A673 (cell line): Measurements from ENCODE around the gene PFDN2. TPM values are rescaled to one million over a fixed set of nuclear protein-coding genes. Genes with fewer than 3 reads are reported as not detected.
A peak's percentile ranks its signal among the peaks of the same experiment; 100 is the strongest.

Experiments used
- BruUV-seq: library from RNA; stranded (reverse); fragments of 400-500 nt; replicated peaks from 2 replicates; lab custom pipeline; 2021; lab: Mats Ljungman, UMichigan
- CTCF ChIA-PET: fragments of 300-600 bp; sonication (Branson Sonifier 250); formaldehyde crosslinking; loops from one replicate; lab custom pipeline; 2022; ENCODE audit warnings: antibody characterized with exemption; lab: Charles Lee
- POLR2A ChIA-PET: fragments of 300-600 bp; sonication (Branson Sonifier 250); formaldehyde crosslinking; loops from one replicate; lab custom pipeline; 2022; ENCODE audit warnings: antibody characterized with exemption; ENCODE audit not compliant: low non-redundant PET; lab: Charles Lee
- DNase-seq: peaks from one replicate; pipeline ENCODE4 v3.0.0-alpha.2; 2015; ENCODE audit warnings: low spot score
- H3K27ac ChIP-seq: fragments of 200-600 bp; sonication (generic); 2 replicates; pipeline ENCODE4 v1.5.1; 2016; ENCODE audit warnings: mixed run types, low read depth, mild to moderate bottlenecking, mixed read lengths, antibody characterized with exemption, low read length; ENCODE audit not compliant: poor library complexity, severe bottlenecking
- H3K27me3 ChIP-seq: fragments of 200-600 bp; sonication (generic); replicated peaks from 2 replicates; pipeline ENCODE4 v1.6.1; 2017; ENCODE audit warnings: mixed run types, low read depth, mild to moderate bottlenecking, mixed read lengths, antibody characterized with exemption, low read length; ENCODE audit not compliant: insufficient read depth, poor library complexity
- H3K36me3 ChIP-seq: fragments of 200-600 bp; sonication (generic); 2 replicates; pipeline ENCODE4 v1.6.1; 2016; ENCODE audit warnings: mixed run types, mild to moderate bottlenecking, mixed read lengths, antibody characterized with exemption, low read length; ENCODE audit not compliant: insufficient read depth, poor library complexity, severe bottlenecking
- H3K4me1 ChIP-seq: fragments of 200-600 bp; sonication (generic); 2 replicates; pipeline ENCODE4 v1.6.1; 2017; ENCODE audit warnings: mixed run types, mild to moderate bottlenecking, mixed read lengths, antibody characterized with exemption, low read length; ENCODE audit not compliant: insufficient read depth, poor library complexity, severe bottlenecking
- H3K4me3 ChIP-seq: fragments of 200-600 bp; sonication (generic); 2 replicates; pipeline ENCODE4 v1.5.1; 2016; ENCODE audit warnings: low read depth, mixed run types, mild to moderate bottlenecking, mixed read lengths, low read length; ENCODE audit not compliant: poor library complexity, severe bottlenecking
- H3K9me3 ChIP-seq: fragments of 200-600 bp; sonication (generic); 2 replicates; pipeline ENCODE4 v1.6.1; 2016; ENCODE audit warnings: mixed run types, low read depth, mild to moderate bottlenecking, mixed read lengths, antibody characterized with exemption, low read length; ENCODE audit not compliant: poor library complexity, severe bottlenecking
- CTCF ChIP-seq: fragments of 300-800, 200-600 bp; sonication (generic); conservative IDR thresholded peaks from 2 replicates; pipeline ENCODE4 v1.5.1; 2017; ENCODE audit warnings: low read depth, mild to moderate bottlenecking, antibody characterized with exemption, low read length, moderate library complexity, mixed read lengths
- EZH2 ChIP-seq: fragments of 200-600 bp; sonication (generic); IDR thresholded peaks from 2 replicates; pipeline ENCODE4 v1.6.1; 2017; ENCODE audit warnings: borderline replicate concordance, low read depth, mild to moderate bottlenecking, mixed read lengths, antibody characterized with exemption, low read length; ENCODE audit not compliant: poor library complexity, severe bottlenecking
- intact Hi-C: fragments of 100-400 bp; cut with micrococcal nuclease; formaldehyde crosslinking; loops from one replicate; pipeline ENCODE4 v1.10.0; 2022; ENCODE audit not compliant: unreplicated experiment
- total RNA-seq: library from RNA; stranded (reverse); gene quantifications from 2 replicates; pipeline ENCODE4 v1.2.3, GENCODE V29; 2021

The PFDN2 gene
- total RNA-seq, 1 experiment from 2014 or later = 131 TPM

GRCh38 chr1:161059293-161059692 is 58.5 kb downstream of the PFDN2 start:
- Histone ChIP-seq H3K9me3 (no peaks in the 10 kb centered on the region), H3K36me3 (no peaks in the 10 kb centered on the region), H3K27ac (no peak overlapping the region), H3K27me3 (peaks cover 4% of the 10 kb centered on the region), H3K4me3 (no peak overlapping the region), H3K4me1 (no peaks in the 10 kb centered on the region)
- TF ChIP-seq EZH2 = no peak
- no peak for TF ChIP-seq CTCF
- no TSS peak for BruUV-seq
- ChIA-PET POLR2A (interaction anchor here (0.6 kb wide), 1 partner anchor 156 kb away, joined by 3 read pairs; no protein-coding TSS in a partner anchor), CTCF (no interaction called here)
- DNase-seq = no peak
- intact Hi-C loops = no loop called here

- ChIA-PET POLR2A (no interaction called here), CTCF (no interaction called here)
- no TSS peak for BruUV-seq
- TF ChIP-seq CTCF (peak; percentile 42), EZH2 (no peak)
- Histone ChIP-seq H3K36me3 (no peaks in the 10 kb centered on the region), H3K4me1 (peaks cover 13% of the 10 kb centered on the region), H3K4me3 (no peak overlapping the region), H3K27ac (no peak overlapping the region), H3K9me3 (no peaks in the 10 kb centered on the region), H3K27me3 (no peaks in the 10 kb centered on the region)
- intact Hi-C loops = no loop called here
- no peak for DNase-seq
Measured at GRCh38 chr1:161054805-161055204, 63.0 kb downstream of the PFDN2 start.

- CTCF ChIA-PET = no interaction called here
- no TSS peak for BruUV-seq
- H3K9me3 ChIP-seq = no peaks in the 10 kb centered on the region
- no peak overlapping the region for H3K4me3 ChIP-seq
- POLR2A ChIA-PET = no interaction called here
- no peaks in the 10 kb centered on the region for H3K27me3 ChIP-seq
- TF ChIP-seq CTCF (no peak), EZH2 (no peak)
- no peak overlapping the region for H3K27ac ChIP-seq
- peaks cover 13% of the 10 kb centered on the region for H3K4me1 ChIP-seq
- no peak for DNase-seq
- H3K36me3 ChIP-seq = no peaks in the 10 kb centered on the region
- intact Hi-C loops = no loop called here
Measured at GRCh38 chr1:161054232-161054631, 63.6 kb downstream of the PFDN2 start.
